Natural killer cell (primary cell): ENCODE results near the gene UBAC1. TPM values are rescaled to one million over a fixed set of nuclear protein-coding genes. Genes with fewer than 3 reads are reported as not detected.
"Not testable (repeated sequence)": the region's sequence is repeated elsewhere in the genome, so short reads cannot be mapped to it uniquely, and the experiment has no call there.

Source experiments
- ATAC-seq, 3 donors: fragments of 150-1000 bp in 2 of 3; fragments of 200-7000 bp in 1 of 3; cut with Tn5 transposase; 1 replicate in 1 of 3; 2 replicates in 2 of 3; pipeline ENCODE4 v1.10.0; 2021; ENCODE audit warnings: mild to moderate bottlenecking in 2 of 3, moderate library complexity in 2 of 3
- DNase-seq, 2 donors: peaks; one replicate each; pipeline versions ENCODE4 v3.0.0 to v3.0.0-alpha.2; 2013 to 2021; ENCODE audit warnings: mixed read lengths in 1 of 2
- H3K27ac ChIP-seq: one replicate; pipeline ENCODE4 v1.5.1; 2013; ENCODE audit warnings: mild to moderate bottlenecking, low read length
- H3K27me3 ChIP-seq: one replicate; pipeline ENCODE4 v1.6.1; 2013; ENCODE audit warnings: low read length; ENCODE audit not compliant: control insufficient read depth, insufficient read depth
- H3K36me3 ChIP-seq: one replicate; pipeline ENCODE4 v1.6.1; 2013; ENCODE audit warnings: low read length; ENCODE audit not compliant: control insufficient read depth, insufficient read depth
- H3K4me1 ChIP-seq: one replicate; pipeline ENCODE4 v1.6.1; 2013; ENCODE audit warnings: low read length; ENCODE audit not compliant: control insufficient read depth, insufficient read depth
- H3K4me3 ChIP-seq: one replicate; pipeline ENCODE4 v1.5.1; 2013; ENCODE audit warnings: low read length
- H3K9me3 ChIP-seq: one replicate; pipeline ENCODE4 v1.6.1; 2013; ENCODE audit warnings: low read length; ENCODE audit not compliant: control insufficient read depth, insufficient read depth
- H3K27ac Mint-ChIP-seq, 2 donors: one replicate each; pipeline ENCODE4 v1.8.0; 2022; ENCODE audit warnings: mild to moderate bottlenecking in 2 of 2, mixed read lengths in 2 of 2, moderate library complexity in 1 of 2
- H3K27me3 Mint-ChIP-seq, 2 donors: one replicate each; pipeline ENCODE4 v1.8.0; 2022; ENCODE audit warnings: low read depth in 2 of 2, mixed read lengths in 2 of 2
- H3K36me3 Mint-ChIP-seq: one replicate; pipeline ENCODE4 v1.8.0; 2022; ENCODE audit warnings: mixed read lengths
- H3K4me1 Mint-ChIP-seq, 2 donors: one replicate each; pipeline ENCODE4 v1.8.0; 2022; ENCODE audit warnings: mixed read lengths in 2 of 2
- H3K4me3 Mint-ChIP-seq: one replicate; pipeline ENCODE4 v1.8.0; 2022; ENCODE audit warnings: mild to moderate bottlenecking, moderate library complexity, mixed read lengths
- H3K9me3 Mint-ChIP-seq, 2 donors: one replicate each; pipeline ENCODE4 v1.8.0; 2022; ENCODE audit warnings: mixed read lengths in 2 of 2
- CTCF ChIP-seq: fragments of 200-600 bp; IDR thresholded peaks from one replicate; pipeline ENCODE4 v1.8.0; 2022; ENCODE audit warnings: antibody characterized with exemption
- WGBS: methylation state at CpG from one replicate; pipeline ENCODE4 v1.1.7; 2013; ENCODE audit warnings: missing lambda C conversion rate; ENCODE audit not compliant: insufficient coverage; 5-methylcytosine and 5-hydroxymethylcytosine counted together
- intact Hi-C: fragments of 100-400 bp; cut with micrococcal nuclease; formaldehyde crosslinking; loops from one replicate; pipeline ENCODE4 v1.14.2; 2022
- total RNA-seq, 4 donors: library from RNA; stranded (reverse); fragments of 120-200 nt in 1 of 4; gene quantifications; one replicate each; pipeline versions ENCODE4 v1.2.3 to v1.2.4, GENCODE V29; 2013 to 2022

The UBAC1 gene
- total RNA-seq, 3 donors from 2014 or later (not counting 1 experiment from before 2014, with no cell fraction given) = 22.7 to 31.8 (median 27.6) TPM

DNA sequence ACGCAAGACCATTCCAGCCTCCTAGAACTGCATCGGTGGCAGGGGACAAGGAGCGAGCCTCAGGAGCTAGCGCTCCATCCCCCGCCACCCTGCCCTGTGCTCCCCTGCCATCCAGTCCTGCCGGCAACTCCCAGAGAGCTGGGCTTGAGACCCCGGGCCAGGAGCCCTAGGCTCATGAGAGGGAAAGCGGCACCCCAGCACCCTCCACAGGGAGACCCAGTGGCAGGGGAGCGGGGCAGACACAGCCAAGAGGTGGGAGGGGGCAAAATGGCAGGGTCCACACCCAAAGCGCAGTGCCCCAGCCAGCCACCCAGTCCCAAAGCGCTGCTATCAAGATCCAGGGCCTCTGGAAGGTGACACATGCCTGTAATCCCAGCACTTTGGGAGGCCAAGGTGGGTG, 12.7 kb downstream of the UBAC1 start:
- DNase-seq (no peak), ATAC-seq (no peak)
- H3K27me3 Mint-ChIP-seq = no peaks in the 10 kb centered on the region
- H3K4me3 ChIP-seq = no peak overlapping the region
- H3K27ac Mint-ChIP-seq = no peak overlapping the region
- intact Hi-C loops = no loop called here
- no peak overlapping the region for H3K27ac ChIP-seq
- WGBS = 97% methylated on average over 11 of the region's 11 CpGs
- peaks cover 50% of the 10 kb centered on the region for H3K36me3 ChIP-seq
- H3K4me1 Mint-ChIP-seq = peaks cover 4 to 5% of the 10 kb centered on the region in 2 donors
- TF ChIP-seq CTCF = no peak
- H3K4me3 Mint-ChIP-seq = no peak overlapping the region
- H3K4me1 ChIP-seq = no peaks in the 10 kb centered on the region
- H3K36me3 Mint-ChIP-seq = peaks cover 21% of the 10 kb centered on the region
- no peaks in the 10 kb centered on the region for H3K9me3 Mint-ChIP-seq
- no peaks in the 10 kb centered on the region for H3K9me3 ChIP-seq
- H3K27me3 ChIP-seq = no peaks in the 10 kb centered on the region

DNA sequence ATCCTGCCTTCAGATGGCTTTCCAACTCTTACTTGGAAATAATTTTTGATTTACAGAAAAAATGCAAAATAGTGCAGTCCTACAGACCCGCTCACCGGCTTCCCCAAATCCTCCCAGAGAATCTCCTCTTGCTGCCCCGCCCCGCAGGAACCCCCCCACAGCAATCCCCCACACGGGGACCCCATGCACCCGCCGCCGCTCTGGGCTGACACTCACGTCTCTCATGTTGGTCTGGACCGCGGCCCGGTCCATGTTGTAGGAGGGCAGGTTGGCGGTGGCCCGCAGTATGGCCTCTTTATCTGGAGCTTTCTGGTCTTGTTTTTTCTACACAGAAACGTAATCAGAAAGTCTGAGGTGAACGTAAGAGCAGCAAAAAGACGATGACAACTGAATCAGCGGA, 13.6 kb downstream of the UBAC1 start:
- Mint-ChIP-seq H3K27ac (no peak overlapping the region), H3K9me3 (no peaks in the 10 kb centered on the region), H3K27me3 (no peaks in the 10 kb centered on the region), H3K36me3 (peaks cover 21% of the 10 kb centered on the region), H3K4me1 (peaks cover 4 to 5% of the 10 kb centered on the region in 2 donors), H3K4me3 (no peak overlapping the region)
- Histone ChIP-seq H3K27me3 (no peaks in the 10 kb centered on the region), H3K36me3 (peaks cover 47% of the 10 kb centered on the region), H3K4me3 (no peak overlapping the region), H3K27ac (no peak overlapping the region), H3K4me1 (no peaks in the 10 kb centered on the region), H3K9me3 (no peaks in the 10 kb centered on the region)
- DNase-seq (no peak), ATAC-seq (no peak)
- intact Hi-C loops = no loop called here
- no peak for TF ChIP-seq CTCF
- 97% methylated on average over 16 of the region's 18 CpGs for WGBS

DNA sequence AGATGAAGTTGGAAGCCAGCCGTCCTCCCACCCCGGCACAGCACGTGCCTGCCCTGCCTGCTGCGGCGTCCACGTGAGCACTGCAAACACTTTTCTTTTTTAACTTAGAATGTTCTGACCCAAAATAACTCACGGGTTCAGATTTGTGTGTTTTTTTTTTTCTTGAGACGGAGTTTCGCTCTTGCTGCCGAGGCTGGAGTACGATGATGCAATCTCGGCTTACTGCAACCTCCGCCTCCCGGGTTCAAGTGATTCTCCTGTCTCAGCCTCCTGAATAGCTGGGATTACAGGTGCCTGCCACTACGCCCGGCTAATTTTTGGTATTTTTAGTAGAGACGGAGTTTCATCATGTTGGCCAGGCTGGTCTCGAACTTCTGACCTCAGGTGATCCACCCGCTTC, 14.1 kb downstream of the UBAC1 start:
- DNase-seq, intact Hi-C loops, H3K9me3 ChIP-seq, H3K9me3 Mint-ChIP-seq, ATAC-seq, H3K27me3 Mint-ChIP-seq, H3K4me3 ChIP-seq, H3K4me1 ChIP-seq, H3K27me3 ChIP-seq, H3K4me1 Mint-ChIP-seq, H3K4me3 Mint-ChIP-seq, H3K27ac Mint-ChIP-seq, H3K27ac ChIP-seq: not testable (repeated sequence)
- peaks cover 44% of the 10 kb centered on the region for H3K36me3 ChIP-seq
- 97% methylated on average over 19 of the region's 19 CpGs for WGBS
- peaks cover 21% of the 10 kb centered on the region for H3K36me3 Mint-ChIP-seq

GRCh38 chr9:135946392-135946994, 14.7 kb downstream of the UBAC1 start:
- 96% methylated on average over 14 of the region's 14 CpGs for WGBS
- ATAC-seq (no peak), DNase-seq (no peak)
- Histone ChIP-seq H3K4me3 (no peak overlapping the region), H3K9me3 (no peaks in the 10 kb centered on the region), H3K36me3 (peaks cover 46% of the 10 kb centered on the region), H3K4me1 (no peaks in the 10 kb centered on the region), H3K27ac (no peak overlapping the region), H3K27me3 (no peaks in the 10 kb centered on the region)
- Mint-ChIP-seq H3K27ac (no peak overlapping the region), H3K4me3 (no peak overlapping the region), H3K4me1 (peaks cover 4 to 5% of the 10 kb centered on the region in 2 donors), H3K36me3 (peaks cover 21% of the 10 kb centered on the region), H3K9me3 (no peaks in the 10 kb centered on the region), H3K27me3 (no peaks in the 10 kb centered on the region)
- intact Hi-C loops = no loop called here
- TF ChIP-seq CTCF = no peak
